Measurements from ENCODE around the gene PTPN12.
"Not testable (repeated sequence)": the region's sequence is repeated elsewhere in the genome, so short reads cannot be mapped to it uniquely, and the experiment has no call there.

The PTPN12 gene

DNA sequence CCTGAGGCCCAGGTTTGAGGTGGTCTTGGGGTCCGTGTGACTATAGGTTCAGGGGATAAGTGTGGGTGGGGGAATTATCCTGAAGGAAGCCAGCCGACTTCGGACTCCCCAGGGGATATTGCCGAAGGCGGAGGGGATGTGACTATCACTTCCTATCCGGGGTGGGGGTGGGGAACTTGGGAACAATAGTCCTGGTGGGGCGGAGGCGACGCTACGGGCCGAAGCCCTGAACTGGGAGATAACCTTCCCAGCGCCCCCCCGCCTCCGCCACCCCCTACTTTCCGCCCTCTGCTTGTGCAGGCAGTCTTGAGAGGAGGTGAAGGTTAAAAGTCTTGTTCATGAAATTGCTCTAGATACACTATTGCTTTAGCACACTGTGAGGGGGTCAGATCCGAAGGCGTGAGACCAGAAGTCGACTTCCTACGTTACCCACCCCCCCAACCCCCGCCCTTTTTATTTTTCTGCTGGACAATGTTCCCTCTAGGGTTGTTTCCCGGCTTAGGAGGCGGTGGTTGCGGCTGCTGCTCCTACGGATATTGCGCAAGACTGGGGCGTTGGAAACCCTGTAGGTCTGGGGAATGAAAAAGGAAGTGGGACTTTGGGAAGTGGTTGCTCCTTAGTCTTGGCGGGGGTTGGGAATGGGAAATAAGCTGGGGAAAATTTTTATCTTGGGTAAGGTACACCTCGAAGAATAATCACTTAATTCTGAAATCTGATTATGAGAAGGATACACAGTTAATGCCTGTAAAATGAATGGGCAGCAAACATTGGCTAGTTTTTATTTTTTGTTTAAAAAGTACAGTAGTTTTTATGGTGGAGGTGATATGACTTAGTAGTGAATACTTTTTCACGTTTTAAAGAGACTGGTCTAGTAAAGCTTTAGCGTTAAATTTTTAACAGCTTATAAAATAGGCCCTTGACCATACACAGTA is 1.5 kb downstream of the PTPN12 start:
- no peak for DNase-seq (ENCODE audit: low read depth in 2 of 2)

DNA sequence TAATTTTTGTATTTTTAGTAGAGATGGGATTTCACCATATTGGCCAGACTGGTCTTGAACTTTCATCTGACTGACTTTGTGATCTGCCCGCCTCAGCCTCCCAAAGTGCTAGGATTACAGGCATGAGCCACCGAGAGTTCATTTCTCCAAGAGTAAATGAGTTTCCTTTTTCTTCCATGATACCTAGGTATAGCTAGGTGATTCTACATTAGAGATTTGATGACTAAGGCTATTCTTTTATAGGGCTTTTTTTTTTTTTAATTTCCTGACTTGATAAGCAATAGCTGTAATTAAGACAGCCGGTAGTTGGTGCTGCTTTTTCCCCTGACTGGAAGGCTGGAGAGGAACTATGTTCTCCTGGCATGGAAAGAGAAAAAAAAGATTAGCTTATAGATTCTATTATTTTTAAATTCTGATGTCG is 3.3 kb downstream of the PTPN12 start:
- DNase-seq (ENCODE audit: low read depth in 2 of 2): no peak

DNA sequence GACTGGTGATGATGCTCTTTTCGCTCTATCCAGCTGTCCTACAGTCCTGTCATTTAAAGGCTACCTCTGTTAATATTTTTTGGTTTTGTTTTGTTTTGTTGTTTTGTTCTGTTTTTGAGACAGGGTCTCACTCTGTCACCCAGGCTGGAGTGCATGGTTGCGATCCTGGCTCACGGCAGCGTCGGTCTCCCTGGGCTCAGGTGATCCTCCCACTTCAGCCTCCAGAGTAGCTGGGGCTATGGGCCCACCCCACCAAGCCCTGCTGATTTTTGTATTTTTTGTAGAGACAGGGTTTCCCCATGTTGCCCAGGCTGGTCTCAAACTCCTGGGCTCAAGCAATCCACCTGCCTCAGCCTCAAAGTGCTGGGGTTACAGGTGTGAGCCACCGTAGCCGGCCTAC is 3.9 kb downstream of the PTPN12 start:
- DNase-seq (ENCODE audit: low read depth in 2 of 2): not testable (repeated sequence)

GRCh38 chr7:77542409-77542808 is 5.3 kb downstream of the PTPN12 start:
- DNase-seq (ENCODE audit: low read depth in 2 of 2): no peak

DNA sequence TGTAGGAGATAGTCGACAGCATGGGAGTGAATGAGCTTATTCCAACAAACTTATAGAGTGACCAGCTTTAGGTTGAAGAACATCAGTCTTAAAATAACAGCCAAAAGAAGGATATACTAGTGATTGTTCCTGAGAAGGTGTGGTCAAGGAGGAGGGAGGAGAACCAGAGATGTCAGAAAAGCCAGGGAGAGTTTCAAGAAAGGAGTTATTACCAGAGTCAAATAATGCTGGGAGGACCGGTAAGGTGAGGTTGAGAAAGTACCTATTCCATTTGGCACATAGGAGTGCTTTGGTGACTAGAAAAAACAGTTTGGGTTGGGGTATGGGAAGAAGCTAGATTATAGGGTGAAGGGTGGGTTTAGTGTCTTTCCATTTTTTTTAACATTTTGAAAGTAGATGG is 5.8 kb downstream of the PTPN12 start:
- DNase-seq (ENCODE audit: low read depth in 2 of 2): no peak

- DNase-seq (ENCODE audit: low read depth in 2 of 2): no peak
Measured at GRCh38 chr7:77543910-77544309, 6.8 kb downstream of the PTPN12 start.

- no peak for DNase-seq (ENCODE audit: low read depth in 2 of 2)
Measured at GRCh38 chr7:77544518-77544917, 7.4 kb downstream of the PTPN12 start.

GRCh38 chr7:77548206-77548605 is 11.1 kb downstream of the PTPN12 start:
- no peak for DNase-seq (ENCODE audit: low read depth in 2 of 2)

DNA sequence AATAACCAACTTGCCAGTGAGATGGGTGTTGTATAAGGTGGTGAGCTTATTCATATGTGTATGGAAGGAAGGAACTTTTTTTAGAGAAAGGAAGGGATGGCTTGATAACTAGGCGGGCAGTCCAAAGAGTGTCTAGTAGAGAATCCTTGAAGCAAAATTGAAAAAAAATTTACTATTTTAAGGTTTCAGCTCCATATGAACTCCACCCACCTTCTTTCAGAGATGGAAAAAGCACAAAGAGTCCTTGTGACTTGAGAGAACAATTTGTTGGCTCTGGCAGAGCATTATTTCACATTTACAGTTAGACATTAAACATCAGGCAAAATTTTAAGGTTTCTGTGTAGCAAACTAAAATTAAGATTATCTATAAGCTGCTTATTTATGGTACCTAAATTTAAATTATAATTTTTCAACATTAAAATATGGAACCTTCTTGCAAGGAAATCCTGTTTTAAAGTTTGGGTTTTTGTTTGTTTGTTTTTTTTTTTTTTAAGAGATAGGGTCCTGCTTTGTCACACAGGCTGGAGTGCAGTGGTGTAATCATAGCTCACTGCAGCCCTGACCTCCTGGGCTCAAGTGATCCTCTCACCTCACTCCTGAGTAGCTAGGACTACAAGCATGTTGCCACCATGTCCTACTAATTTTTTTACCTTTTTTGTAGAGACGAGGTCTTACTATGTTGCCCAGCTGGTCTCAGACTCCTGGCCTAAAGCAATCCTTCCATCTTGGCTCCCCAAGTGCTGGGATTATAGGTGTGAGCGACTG is 12.2 kb downstream of the PTPN12 start:
- DNase-seq (ENCODE audit: low read depth in 2 of 2): no peak

- DNase-seq (ENCODE audit: low read depth in 2 of 2): no peak
Measured at GRCh38 chr7:77550586-77550985, 13.5 kb downstream of the PTPN12 start.

- no peak for DNase-seq (ENCODE audit: low read depth in 2 of 2)
Measured at GRCh38 chr7:77553123-77553522, 16.0 kb downstream of the PTPN12 start.

- DNase-seq (ENCODE audit: low read depth in 2 of 2): no peak
Measured at GRCh38 chr7:77558284-77558967, 21.3 kb downstream of the PTPN12 start.

GRCh38 chr7:77561352-77561751 is 24.3 kb downstream of the PTPN12 start:
- DNase-seq (ENCODE audit: low read depth in 2 of 2): no peak

DNA sequence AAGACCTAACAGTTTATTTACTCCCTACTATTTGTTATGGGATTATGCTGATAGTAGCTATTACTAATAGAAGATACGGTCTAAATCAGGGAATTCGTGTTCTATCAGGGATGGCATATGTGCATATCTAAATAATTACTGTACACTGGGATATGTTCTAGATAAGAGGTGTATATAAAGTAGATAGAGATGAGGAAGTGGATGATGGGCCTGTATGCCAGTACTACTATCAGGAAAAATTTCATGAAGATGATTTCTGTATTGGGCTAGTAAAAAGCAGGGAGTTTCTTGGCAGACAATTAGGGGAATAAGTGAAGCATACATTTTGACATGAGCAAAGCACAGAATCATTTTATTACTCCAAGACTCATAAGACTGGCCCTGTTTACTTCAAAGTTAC is 26.2 kb downstream of the PTPN12 start:
- DNase-seq (ENCODE audit: low read depth in 2 of 2): no peak

- no peak for DNase-seq (ENCODE audit: low read depth in 2 of 2)
Measured at GRCh38 chr7:77565917-77566316, 28.8 kb downstream of the PTPN12 start.

GRCh38 chr7:77566421-77566820 is 29.3 kb downstream of the PTPN12 start:
- no peak for DNase-seq (ENCODE audit: low read depth in 2 of 2)

DNA sequence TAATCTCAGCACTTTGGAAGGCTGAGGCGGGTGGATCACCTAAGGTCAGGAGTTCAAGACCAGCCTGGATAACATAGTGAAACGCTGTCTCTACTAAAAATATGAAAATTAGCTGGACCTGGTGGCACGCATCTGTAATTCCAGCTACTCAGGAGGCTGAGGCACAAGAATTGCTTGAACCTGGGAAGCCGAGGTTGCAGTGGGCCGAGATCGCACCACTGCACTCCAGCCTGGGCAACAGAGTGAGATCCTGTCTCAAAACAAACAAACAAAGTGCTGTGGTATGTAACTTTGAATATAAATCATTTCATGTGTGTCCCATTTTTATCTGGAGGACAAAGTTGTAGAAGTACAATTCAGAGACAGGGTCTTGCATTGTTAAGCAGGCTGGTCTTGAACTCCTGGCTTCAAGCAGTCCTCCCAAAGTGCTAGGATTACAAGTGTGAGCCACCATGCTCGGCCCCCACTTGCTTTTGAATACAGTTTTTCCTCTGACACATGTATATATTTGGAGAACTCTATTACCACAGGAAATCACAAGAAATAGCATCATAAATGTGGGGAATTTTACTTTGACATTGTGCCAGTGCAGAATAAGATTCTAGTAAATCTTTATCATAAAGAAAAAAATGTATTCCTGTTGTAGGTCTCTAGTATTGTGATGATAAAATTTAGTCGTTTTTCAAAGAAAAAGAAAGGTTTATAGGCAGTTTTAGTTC is 32.6 kb downstream of the PTPN12 start:
- DNase-seq (ENCODE audit: low read depth in 2 of 2): no peak

DNA sequence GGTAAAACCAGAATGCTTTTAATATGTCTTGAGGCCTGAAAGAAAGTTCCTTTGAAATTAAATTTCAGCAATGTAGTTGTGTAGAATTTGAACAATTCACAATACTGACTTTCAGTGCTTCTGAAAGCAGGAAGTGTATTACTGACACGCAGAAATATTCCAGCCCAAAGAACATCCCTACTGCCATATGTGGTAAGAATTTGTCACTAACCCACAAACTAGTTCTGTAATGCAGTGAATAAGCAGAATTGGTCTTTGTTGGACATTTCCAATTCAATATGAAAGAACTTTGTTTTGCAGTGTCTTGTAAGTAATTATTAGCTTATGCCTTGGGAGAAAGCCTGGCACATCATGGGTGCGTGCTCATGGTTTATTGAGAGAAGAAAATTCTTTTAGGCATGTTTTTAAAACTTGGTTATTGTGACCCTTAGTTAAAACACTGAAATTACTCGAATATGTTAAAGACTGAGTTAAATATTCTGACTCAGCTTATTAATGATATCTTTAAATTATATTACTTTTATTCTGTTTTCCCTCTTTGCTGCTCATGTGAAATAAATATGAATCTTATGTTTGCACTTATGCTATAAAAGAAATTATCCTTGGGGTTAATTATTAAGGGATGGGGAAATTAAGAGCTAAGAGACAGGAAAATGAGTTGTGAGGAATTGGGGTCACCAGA is 33.4 kb downstream of the PTPN12 start:
- DNase-seq (ENCODE audit: low read depth in 2 of 2): no peak

DNA sequence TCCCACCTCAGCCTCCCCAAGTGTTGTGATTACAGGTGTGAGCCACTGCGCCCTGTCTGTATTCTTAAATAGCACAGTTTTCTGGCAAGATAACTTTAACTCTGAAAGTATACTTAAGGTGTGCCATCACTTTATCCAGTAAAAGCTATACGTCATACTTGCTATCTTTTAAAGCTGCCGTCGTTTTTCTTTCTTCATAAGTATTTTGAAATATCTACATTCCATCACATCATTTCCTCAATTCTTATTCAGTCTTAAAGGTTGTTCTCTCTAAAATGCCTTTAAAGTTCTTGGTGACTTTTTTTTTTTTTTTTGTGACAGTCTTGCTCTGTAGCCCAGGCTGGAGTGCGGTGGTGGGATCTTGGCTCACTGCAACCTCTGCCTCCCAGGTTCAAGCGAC is 34.7 kb downstream of the PTPN12 start:
- no peak for DNase-seq (ENCODE audit: low read depth in 2 of 2)

GRCh38 chr7:77575187-77575586 is 38.1 kb downstream of the PTPN12 start:
- no peak for DNase-seq (ENCODE audit: low read depth in 2 of 2)

DNA sequence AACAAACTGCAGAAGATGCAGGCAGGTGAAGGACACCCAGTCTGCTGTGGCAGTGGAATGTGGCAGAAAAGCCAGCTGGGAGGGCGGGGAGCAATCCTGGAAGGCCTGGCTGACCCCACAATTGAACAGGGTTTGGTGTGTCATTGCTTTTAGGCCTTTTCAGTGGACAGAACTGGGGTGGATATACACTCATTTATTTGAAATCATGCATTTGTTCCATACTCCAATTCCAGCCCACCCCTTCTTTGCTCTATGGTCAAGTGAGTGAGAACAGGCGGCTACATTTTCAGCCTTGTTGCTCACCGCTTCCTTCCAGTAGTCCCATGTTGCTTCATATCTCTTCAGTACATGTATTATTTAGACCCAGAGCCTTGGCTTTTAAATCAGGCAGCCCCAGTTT is 39.8 kb downstream of the PTPN12 start:
- DNase-seq (ENCODE audit: low read depth in 2 of 2): no peak

Data from stimulated activated CD8-positive, alpha-beta memory T cell treated with anti-CD3 and anti-CD28 coated beads, Interleukin-2, amount 100 ng/mL, for 1 hour (primary cell).